HepG2 (cell line): ENCODE data around the gene ZNF155. TPM values are rescaled to one million over a fixed set of nuclear protein-coding genes. Genes with fewer than 3 reads are reported as not detected.

Experiments used
- CAMTA2 ChIP-seq: sonication (generic); formaldehyde crosslinking; IDR thresholded peaks from 2 replicates; pipeline ENCODE4 v1.4.0; 2020; ENCODE audit warnings: mild to moderate bottlenecking, missing genetic modification reagents, borderline replicate concordance
- CEBPG ChIP-seq: IDR thresholded peaks from 2 replicates; pipeline ENCODE4 v1.6.1; 2016
- DMAP1 ChIP-seq: IDR thresholded peaks from 2 replicates; pipeline ENCODE4 v1.6.1; 2016
- FOXK2 ChIP-seq: fragments of 450-650 bp; IDR thresholded peaks from 2 replicates; pipeline ENCODE4 v1.6.1; 2016
- HNRNPUL1 ChIP-seq: fragments of 200-400 bp; formaldehyde crosslinking; IDR thresholded peaks from 2 replicates; pipeline ENCODE4 v1.6.1; 2017; ENCODE audit warnings: low read depth, mild to moderate bottlenecking, low read length, moderate library complexity
- MAFF ChIP-seq: IDR thresholded peaks from 2 replicates; pipeline ENCODE4 v1.6.1; 2011; ENCODE audit warnings: low read depth, low read length, improper control_type of control experiment
- MEIS2 ChIP-seq: sonication (generic); formaldehyde crosslinking; IDR thresholded peaks from 2 replicates; pipeline ENCODE4 v1.9.0; 2021; ENCODE audit warnings: mild to moderate bottlenecking, missing genetic modification reagents
- PHF21A ChIP-seq: sonication (generic); formaldehyde crosslinking; IDR thresholded peaks from 2 replicates; pipeline ENCODE4 v1.5.0; 2020; ENCODE audit warnings: mild to moderate bottlenecking, missing genetic modification reagents
- ZNF225 ChIP-seq: sonication (generic); formaldehyde crosslinking; IDR thresholded peaks from 2 replicates; pipeline ENCODE4 v1.4.0; 2020; ENCODE audit warnings: mild to moderate bottlenecking, missing genetic modification reagents
- ZNF234 ChIP-seq: sonication (generic); formaldehyde crosslinking; conservative IDR thresholded peaks from 2 replicates; pipeline ENCODE4 v1.5.1; 2020; ENCODE audit warnings: mild to moderate bottlenecking, missing genetic modification reagents
- ZNF775 ChIP-seq: sonication (generic); formaldehyde crosslinking; IDR thresholded peaks from 2 replicates; pipeline ENCODE4 v1.4.0; 2020; ENCODE audit warnings: missing genetic modification reagents, mild to moderate bottlenecking, moderate library complexity, borderline replicate concordance
- ZSCAN31 ChIP-seq: sonication (generic); formaldehyde crosslinking; IDR thresholded peaks from 2 replicates; pipeline ENCODE4 v1.5.0; 2020; ENCODE audit warnings: low read depth, mild to moderate bottlenecking, missing genetic modification reagents
- polyA plus RNA-seq, 8 experiments: library from polyadenylated mRNA; depleted of rRNA in 3 of 8; stranded (reverse) in 7 of 8; unstranded in 1 of 8; fragments of >200 nt; fragmentation: Illumina TruSeq in 4 of 8; extraction: Trizol in 4 of 8; gene quantifications; 2 replicates each; pipeline versions ENCODE4 v1.2.1 to v1.2.3, GENCODE V29; 2011 to 2016; ENCODE audit warnings: low read depth in 4 of 8, missing spikeins in 1 of 8, mixed read lengths in 1 of 8; ENCODE audit not compliant: insufficient read depth in 1 of 8
- total RNA-seq, 5 experiments: library from RNA; depleted of rRNA; stranded (reverse); fragments of >200 nt; fragmentation: Illumina TruSeq; extraction: Trizol; gene quantifications; 2 replicates each; pipeline ENCODE4 v1.2.3, GENCODE V29; 2016; ENCODE audit warnings: low read depth in 1 of 5
- TF ChIP-seq, protein P1 (sequence below): sonication (generic); formaldehyde crosslinking; IDR thresholded peaks from 2 replicates; pipeline ENCODE4 v1.4.0; 2020; ENCODE audit warnings: mild to moderate bottlenecking, missing genetic modification reagents
- TF ChIP-seq, protein P2 (sequence below): sonication (generic); formaldehyde crosslinking; IDR thresholded peaks from 2 replicates; pipeline ENCODE4 v1.8.0; 2022; ENCODE audit warnings: low read depth, missing genetic modification reagents
- TF ChIP-seq, protein P3 (sequence below): IDR thresholded peaks from 2 replicates; pipeline ENCODE4 v1.4.0; 2020; ENCODE audit warnings: mild to moderate bottlenecking, missing genetic modification reagents

The ZNF155 gene
- total and polyA plus RNA-seq, 2 of the 13 experiments (the other 11 are each of a cell fraction or from before 2014, with no cell fraction given) = 2.5 to 3.6 TPM

DNA sequence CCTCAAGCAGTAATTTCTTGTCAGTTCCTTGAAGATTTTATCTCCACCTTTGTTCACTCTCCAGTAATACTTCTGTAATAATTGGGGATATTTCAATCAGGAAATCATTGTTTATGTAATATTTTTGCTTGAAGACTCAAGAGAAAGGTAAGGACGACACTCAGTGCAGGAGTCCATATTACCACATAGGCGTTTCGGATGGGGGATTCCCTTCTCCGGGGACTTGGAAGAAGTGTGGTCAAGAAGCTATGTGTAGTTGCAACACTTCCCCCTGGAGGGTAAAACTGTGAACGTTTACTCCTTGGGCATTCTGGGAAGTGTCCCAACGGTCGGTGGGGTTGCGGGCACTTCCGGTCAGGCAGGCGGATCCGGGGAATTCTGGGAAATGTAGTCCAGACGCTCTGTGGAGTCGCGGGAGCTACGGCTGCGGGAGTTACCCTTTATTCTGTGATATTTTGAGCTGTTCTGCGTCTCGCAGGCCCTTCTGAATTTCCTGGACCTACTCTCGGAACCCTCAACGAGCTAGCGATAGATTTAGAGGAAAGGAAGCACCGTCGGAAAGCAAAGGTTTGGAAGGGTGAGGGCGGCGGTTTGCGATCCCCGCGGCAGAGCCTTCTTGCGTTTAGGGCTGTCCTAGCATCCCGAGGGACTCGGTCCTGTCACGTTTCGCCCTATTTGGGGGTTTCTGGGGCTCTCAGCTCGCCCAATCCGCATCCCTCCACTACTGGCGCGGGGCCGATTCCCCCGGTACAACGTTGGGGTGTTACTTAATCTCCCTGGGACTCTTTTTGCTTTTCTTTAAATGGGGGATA lies 32.9 kb upstream of the ZNF155 start, which contains the start of gene ZNF221 (continued):
- peak; percentile 89 for TF ChIP-seq CEBPG (CRISPR knock-in tag)
- TF ChIP-seq MEIS2 (CRISPR knock-in tag) = no peak
- TF ChIP-seq, protein P1, sequence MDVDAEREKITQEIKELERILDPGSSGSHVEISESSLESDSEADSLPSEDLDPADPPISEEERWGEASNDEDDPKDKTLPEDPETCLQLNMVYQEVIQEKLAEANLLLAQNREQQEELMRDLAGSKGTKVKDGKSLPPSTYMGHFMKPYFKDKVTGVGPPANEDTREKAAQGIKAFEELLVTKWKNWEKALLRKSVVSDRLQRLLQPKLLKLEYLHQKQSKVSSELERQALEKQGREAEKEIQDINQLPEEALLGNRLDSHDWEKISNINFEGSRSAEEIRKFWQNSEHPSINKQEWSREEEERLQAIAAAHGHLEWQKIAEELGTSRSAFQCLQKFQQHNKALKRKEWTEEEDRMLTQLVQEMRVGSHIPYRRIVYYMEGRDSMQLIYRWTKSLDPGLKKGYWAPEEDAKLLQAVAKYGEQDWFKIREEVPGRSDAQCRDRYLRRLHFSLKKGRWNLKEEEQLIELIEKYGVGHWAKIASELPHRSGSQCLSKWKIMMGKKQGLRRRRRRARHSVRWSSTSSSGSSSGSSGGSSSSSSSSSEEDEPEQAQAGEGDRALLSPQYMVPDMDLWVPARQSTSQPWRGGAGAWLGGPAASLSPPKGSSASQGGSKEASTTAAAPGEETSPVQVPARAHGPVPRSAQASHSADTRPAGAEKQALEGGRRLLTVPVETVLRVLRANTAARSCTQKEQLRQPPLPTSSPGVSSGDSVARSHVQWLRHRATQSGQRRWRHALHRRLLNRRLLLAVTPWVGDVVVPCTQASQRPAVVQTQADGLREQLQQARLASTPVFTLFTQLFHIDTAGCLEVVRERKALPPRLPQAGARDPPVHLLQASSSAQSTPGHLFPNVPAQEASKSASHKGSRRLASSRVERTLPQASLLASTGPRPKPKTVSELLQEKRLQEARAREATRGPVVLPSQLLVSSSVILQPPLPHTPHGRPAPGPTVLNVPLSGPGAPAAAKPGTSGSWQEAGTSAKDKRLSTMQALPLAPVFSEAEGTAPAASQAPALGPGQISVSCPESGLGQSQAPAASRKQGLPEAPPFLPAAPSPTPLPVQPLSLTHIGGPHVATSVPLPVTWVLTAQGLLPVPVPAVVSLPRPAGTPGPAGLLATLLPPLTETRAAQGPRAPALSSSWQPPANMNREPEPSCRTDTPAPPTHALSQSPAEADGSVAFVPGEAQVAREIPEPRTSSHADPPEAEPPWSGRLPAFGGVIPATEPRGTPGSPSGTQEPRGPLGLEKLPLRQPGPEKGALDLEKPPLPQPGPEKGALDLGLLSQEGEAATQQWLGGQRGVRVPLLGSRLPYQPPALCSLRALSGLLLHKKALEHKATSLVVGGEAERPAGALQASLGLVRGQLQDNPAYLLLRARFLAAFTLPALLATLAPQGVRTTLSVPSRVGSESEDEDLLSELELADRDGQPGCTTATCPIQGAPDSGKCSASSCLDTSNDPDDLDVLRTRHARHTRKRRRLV (CRISPR knock-in tag) = no peak
- no peak for TF ChIP-seq CAMTA2 (CRISPR knock-in tag)
- TF ChIP-seq ZNF225 (CRISPR knock-in tag) = no peak
- TF ChIP-seq ZSCAN31 = no peak
- TF ChIP-seq, protein P2, sequence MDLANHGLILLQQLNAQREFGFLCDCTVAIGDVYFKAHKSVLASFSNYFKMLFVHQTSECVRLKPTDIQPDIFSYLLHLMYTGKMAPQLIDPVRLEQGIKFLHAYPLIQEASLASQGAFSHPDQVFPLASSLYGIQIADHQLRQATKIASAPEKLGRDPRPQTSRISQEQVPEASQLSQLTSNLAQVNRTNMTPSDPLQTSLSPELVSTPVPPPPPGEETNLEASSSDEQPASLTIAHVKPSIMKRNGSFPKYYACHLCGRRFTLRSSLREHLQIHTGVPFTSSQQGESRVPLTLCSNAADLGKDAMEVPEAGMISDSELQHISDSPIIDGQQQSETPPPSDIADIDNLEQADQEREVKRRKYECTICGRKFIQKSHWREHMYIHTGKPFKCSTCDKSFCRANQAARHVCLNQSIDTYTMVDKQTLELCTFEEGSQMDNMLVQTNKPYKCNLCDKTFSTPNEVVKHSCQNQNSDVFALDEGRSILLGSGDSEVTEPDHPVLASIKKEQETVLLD (CRISPR knock-in tag) = no peak
- TF ChIP-seq FOXK2 = no peak
- TF ChIP-seq, protein P3, sequence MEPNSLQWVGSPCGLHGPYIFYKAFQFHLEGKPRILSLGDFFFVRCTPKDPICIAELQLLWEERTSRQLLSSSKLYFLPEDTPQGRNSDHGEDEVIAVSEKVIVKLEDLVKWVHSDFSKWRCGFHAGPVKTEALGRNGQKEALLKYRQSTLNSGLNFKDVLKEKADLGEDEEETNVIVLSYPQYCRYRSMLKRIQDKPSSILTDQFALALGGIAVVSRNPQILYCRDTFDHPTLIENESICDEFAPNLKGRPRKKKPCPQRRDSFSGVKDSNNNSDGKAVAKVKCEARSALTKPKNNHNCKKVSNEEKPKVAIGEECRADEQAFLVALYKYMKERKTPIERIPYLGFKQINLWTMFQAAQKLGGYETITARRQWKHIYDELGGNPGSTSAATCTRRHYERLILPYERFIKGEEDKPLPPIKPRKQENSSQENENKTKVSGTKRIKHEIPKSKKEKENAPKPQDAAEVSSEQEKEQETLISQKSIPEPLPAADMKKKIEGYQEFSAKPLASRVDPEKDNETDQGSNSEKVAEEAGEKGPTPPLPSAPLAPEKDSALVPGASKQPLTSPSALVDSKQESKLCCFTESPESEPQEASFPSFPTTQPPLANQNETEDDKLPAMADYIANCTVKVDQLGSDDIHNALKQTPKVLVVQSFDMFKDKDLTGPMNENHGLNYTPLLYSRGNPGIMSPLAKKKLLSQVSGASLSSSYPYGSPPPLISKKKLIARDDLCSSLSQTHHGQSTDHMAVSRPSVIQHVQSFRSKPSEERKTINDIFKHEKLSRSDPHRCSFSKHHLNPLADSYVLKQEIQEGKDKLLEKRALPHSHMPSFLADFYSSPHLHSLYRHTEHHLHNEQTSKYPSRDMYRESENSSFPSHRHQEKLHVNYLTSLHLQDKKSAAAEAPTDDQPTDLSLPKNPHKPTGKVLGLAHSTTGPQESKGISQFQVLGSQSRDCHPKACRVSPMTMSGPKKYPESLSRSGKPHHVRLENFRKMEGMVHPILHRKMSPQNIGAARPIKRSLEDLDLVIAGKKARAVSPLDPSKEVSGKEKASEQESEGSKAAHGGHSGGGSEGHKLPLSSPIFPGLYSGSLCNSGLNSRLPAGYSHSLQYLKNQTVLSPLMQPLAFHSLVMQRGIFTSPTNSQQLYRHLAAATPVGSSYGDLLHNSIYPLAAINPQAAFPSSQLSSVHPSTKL (CRISPR knock-in tag) = peak; percentile 48; the same call in 1 of the 2 replicates
- TF ChIP-seq HNRNPUL1 = no peak
- TF ChIP-seq DMAP1 = peak; percentile 71; the same call in 1 of the 2 replicates
- TF ChIP-seq MAFF = no peak
- peak; percentile 69 for TF ChIP-seq PHF21A (CRISPR knock-in tag)
- TF ChIP-seq ZNF775 (CRISPR knock-in tag) = no peak
- TF ChIP-seq ZNF234 (CRISPR knock-in tag) = no peak
